Mammary epithelial cell (primary cell): ENCODE results near the gene PIF1.

ENCODE experiments used
- EZH2 ChIP-seq: IDR thresholded peaks from 2 replicates; pipeline ENCODE4 v1.6.1; 2012; ENCODE audit warnings: low read length, inconsistent platforms, borderline replicate concordance
- TF ChIP-seq, protein P1 (sequence below), 2 donors: IDR thresholded peaks in 1 of 2; conservative IDR thresholded peaks in 1 of 2; 2 replicates each; pipeline ENCODE4 v1.5.1; 2011 to 2012; ENCODE audit warnings: inconsistent platforms in 2 of 2, low read length in 2 of 2, mild to moderate bottlenecking in 2 of 2, control low read depth in 1 of 2, low read depth in 1 of 2; ENCODE audit not compliant: insufficient read depth in 1 of 2; ENCODE audit errors: extremely low read depth in 1 of 2

DNA sequence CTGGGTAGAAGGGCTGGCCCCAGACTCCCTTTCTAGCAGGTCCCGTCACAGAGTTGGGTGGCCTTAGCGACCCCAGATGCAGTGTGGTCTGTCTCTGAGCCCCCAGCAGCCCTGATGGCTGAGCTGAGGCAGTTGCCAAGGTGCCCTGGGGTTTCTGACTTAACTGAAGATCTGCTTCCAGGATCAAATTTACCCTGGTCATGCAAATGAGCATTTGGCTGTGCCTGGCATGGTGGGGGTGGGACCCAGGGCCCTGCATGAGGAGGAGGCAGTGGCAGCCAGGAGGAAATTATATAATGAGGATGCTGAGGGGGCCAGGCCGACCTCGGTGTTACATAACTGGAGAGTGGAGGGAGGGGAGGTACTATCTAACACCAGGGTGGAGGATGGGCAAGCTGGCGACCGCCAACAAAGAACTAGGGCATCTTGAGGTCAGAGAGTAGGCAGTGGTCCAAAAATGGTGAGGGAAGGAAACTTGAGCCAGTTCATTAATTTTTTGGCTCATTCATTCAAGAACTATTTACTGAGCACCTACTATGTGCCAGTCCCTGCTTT lies 32.7 kb upstream of the PIF1 start:
- TF ChIP-seq, protein P1, sequence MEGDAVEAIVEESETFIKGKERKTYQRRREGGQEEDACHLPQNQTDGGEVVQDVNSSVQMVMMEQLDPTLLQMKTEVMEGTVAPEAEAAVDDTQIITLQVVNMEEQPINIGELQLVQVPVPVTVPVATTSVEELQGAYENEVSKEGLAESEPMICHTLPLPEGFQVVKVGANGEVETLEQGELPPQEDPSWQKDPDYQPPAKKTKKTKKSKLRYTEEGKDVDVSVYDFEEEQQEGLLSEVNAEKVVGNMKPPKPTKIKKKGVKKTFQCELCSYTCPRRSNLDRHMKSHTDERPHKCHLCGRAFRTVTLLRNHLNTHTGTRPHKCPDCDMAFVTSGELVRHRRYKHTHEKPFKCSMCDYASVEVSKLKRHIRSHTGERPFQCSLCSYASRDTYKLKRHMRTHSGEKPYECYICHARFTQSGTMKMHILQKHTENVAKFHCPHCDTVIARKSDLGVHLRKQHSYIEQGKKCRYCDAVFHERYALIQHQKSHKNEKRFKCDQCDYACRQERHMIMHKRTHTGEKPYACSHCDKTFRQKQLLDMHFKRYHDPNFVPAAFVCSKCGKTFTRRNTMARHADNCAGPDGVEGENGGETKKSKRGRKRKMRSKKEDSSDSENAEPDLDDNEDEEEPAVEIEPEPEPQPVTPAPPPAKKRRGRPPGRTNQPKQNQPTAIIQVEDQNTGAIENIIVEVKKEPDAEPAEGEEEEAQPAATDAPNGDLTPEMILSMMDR (conservative IDR thresholded peaks at IDR 0.05 in 1 of 2, IDR thresholded peaks at IDR 0.05 in 1 of 2; ENCODE audit: extremely low read depth in 1 of 2, insufficient read depth in 1 of 2, low read depth in 1 of 2, low read length in 2 of 2): no peak
- TF ChIP-seq EZH2: no peak
